HG03103 (cell line): ENCODE data around the gene DDX46.
"Not testable (repeated sequence)": the region's sequence is repeated elsewhere in the genome, so short reads cannot be mapped to it uniquely, and the experiment has no call there.

ENCODE experiments used
- ATAC-seq: cut with Tn5 transposase; IDR thresholded peaks from one replicate; pipeline ENCODE4 v1.9.1; 2021; ENCODE audit warnings: low read depth; ENCODE audit not compliant: unreplicated experiment

Gene DDX46

GRCh38 chr5:134758504-134759341 lies at the start of gene DDX46:
DDX46 (plus strand) TSS chr5:134758779; CDS start chr5:134758939, 160 bp downstream.
- ATAC-seq: peak; percentile 92

GRCh38 chr5:134714120-134714519 lies 44.5 kb upstream of the DDX46 start:
- ATAC-seq: no peak

- ATAC-seq: no peak
Observed at GRCh38 chr5:134714541-134714940, 44.0 kb upstream of the DDX46 start.

GRCh38 chr5:134715466-134715865 lies 43.1 kb upstream of the DDX46 start:
- ATAC-seq: not testable (repeated sequence)

GRCh38 chr5:134724872-134725271 lies 33.7 kb upstream of the DDX46 start:
- no peak for ATAC-seq

GRCh38 chr5:134732819-134733218 lies 25.8 kb upstream of the DDX46 start:
- ATAC-seq: no peak

GRCh38 chr5:134735243-134735642 lies 23.3 kb upstream of the DDX46 start:
- no peak for ATAC-seq

- no peak for ATAC-seq
Observed at GRCh38 chr5:134736173-134736812, 22.3 kb upstream of the DDX46 start.

GRCh38 chr5:134738133-134738962 lies 20.2 kb upstream of the DDX46 start, which contains the start of gene CAMLG:
CAMLG (plus strand) TSS chr5:134738548; CDS start chr5:134738621, 73 bp downstream.
- peak; percentile 94 for ATAC-seq

GRCh38 chr5:134738963-134739661 lies 19.5 kb upstream of the DDX46 start:
- ATAC-seq: no peak

- no peak for ATAC-seq
Observed at GRCh38 chr5:134741052-134741451, 17.5 kb upstream of the DDX46 start.

GRCh38 chr5:134742134-134742533 lies 16.4 kb upstream of the DDX46 start:
- no peak for ATAC-seq

GRCh38 chr5:134749415-134749814 lies 9.2 kb upstream of the DDX46 start:
- ATAC-seq: no peak

- ATAC-seq: no peak
Observed at GRCh38 chr5:134758176-134758503, 439 bp upstream of the DDX46 start.

GRCh38 chr5:134767528-134768291 lies 9.1 kb downstream of the DDX46 start:
- not testable (repeated sequence) for ATAC-seq

- ATAC-seq: no peak
Observed at GRCh38 chr5:134769206-134769605, 10.6 kb downstream of the DDX46 start.

- no peak for ATAC-seq
Observed at GRCh38 chr5:134772461-134773125, 14.0 kb downstream of the DDX46 start.

GRCh38 chr5:134777366-134777765 lies 18.8 kb downstream of the DDX46 start:
- ATAC-seq: no peak

- ATAC-seq: no peak
Observed at GRCh38 chr5:134784241-134784920, 25.8 kb downstream of the DDX46 start.
